ENCODE data around the gene WWTR1. TPM values are rescaled to one million over a fixed set of nuclear protein-coding genes. Genes with fewer than 3 reads are reported as not detected.
A peak's percentile ranks its signal among the peaks of the same experiment; 100 is the strongest.

WWTR1 gene
- total and polyA plus RNA-seq, 2 experiments from 2014 or later, result 25.1 to 26.2 TPM

DNA sequence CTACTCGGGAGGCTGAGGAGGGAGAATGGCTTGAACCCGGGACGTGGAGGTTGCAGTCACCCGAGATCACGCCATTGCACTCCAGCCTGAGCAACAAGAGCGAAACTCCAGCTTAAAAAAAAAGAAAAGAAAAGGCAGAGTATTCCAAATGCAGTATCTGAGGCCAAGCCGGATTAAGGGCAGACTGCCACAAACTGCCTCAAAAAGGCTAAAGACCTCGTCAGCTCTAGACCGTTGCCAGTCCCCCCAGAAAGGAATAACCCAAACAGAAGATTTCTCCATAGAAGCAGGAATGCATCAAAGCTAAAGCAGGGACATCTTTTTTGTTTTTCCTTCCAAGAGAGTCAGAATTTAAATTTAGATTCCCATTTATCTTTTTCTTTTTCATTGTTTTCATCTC, 110.4 kb downstream of the WWTR1 start:
- Mint-ChIP-seq H3K4me1 (peaks cover 20% of the 10 kb centered on the region), H3K27ac (no peak overlapping the region), H3K36me3 (ENCODE audit: low read depth) (peaks cover 3% of the 10 kb centered on the region; the same call in 2 of the 3 replicates), H3K27me3 (ENCODE audit: insufficient read depth, low read depth, poor library complexity) (peaks cover 3% of the 10 kb centered on the region), H3K9me3 (no peaks in the 10 kb centered on the region), H3K4me3 (no peak overlapping the region)
- Histone ChIP-seq H3K4me2 (no peak overlapping the region), H3K27me3 (ENCODE audit: insufficient read depth) (no peaks in the 10 kb centered on the region), H3F3A (replicated peaks; ENCODE audit: low read depth) (no peaks in the 10 kb centered on the region), H3K4me3 (no peak overlapping the region), H3K79me2 (replicated peaks; ENCODE audit: insufficient read depth) (peaks cover 7% of the 10 kb centered on the region; the same call in 1 of the 2 replicates), H2AFZ (no peak overlapping the region), H3K4me1 (ENCODE audit: insufficient read depth) (peaks cover 16% of the 10 kb centered on the region; the same call in 1 of the 2 replicates), H3K36me3 (ENCODE audit: insufficient read depth) (no peaks in the 10 kb centered on the region), H3K27ac (ENCODE audit: low read depth) (0 out of 2 replicates have a peak overlapping the region, but pooled peaks have one; percentile 74), H4K20me1 (replicated peaks; ENCODE audit: insufficient read depth) (no peaks in the 10 kb centered on the region), H3K9me2 (ENCODE audit: insufficient read depth) (no peaks in the 10 kb centered on the region; the same call in 1 of the 2 replicates)
- ATAC-seq, result no peak
- TF ChIP-seq EZH2 (IDR thresholded peaks at IDR 0.05; ENCODE audit: low read depth, unreplicated experiment) (no peak), ZNF114 (CRISPR knock-in tag; IDR thresholded peaks at IDR 0.05) (no peak), NANOG (IDR thresholded peaks at IDR 0.05; ENCODE audit: borderline replicate concordance) (no peak), POLR2AphosphoS5 (IDR thresholded peaks at IDR 0.05; ENCODE audit: low read depth) (no peak), ZNF331 (CRISPR knock-in tag; IDR thresholded peaks at IDR 0.05; ENCODE audit: low read depth) (no peak), CREB1 (CRISPR knock-in tag; IDR thresholded peaks at IDR 0.05; ENCODE audit: low read depth) (no peak), STAT1 (IDR thresholded peaks at IDR 0.05; ENCODE audit: unreplicated experiment) (no peak), REST (IDR thresholded peaks at IDR 0.05; ENCODE audit: unreplicated experiment) (no peak), EZH2phosphoT487 (IDR thresholded peaks at IDR 0.05; ENCODE audit: unreplicated experiment) (no peak), ETS1 (IDR thresholded peaks at IDR 0.05) (no peak), CTCF (conservative IDR thresholded peaks at IDR 0.05; ENCODE audit: low read depth in 2 of 2) (no peak), JUNB (IDR thresholded peaks at IDR 0.05; ENCODE audit: unreplicated experiment) (no peak)
- TF ChIP-seq, protein P1, sequence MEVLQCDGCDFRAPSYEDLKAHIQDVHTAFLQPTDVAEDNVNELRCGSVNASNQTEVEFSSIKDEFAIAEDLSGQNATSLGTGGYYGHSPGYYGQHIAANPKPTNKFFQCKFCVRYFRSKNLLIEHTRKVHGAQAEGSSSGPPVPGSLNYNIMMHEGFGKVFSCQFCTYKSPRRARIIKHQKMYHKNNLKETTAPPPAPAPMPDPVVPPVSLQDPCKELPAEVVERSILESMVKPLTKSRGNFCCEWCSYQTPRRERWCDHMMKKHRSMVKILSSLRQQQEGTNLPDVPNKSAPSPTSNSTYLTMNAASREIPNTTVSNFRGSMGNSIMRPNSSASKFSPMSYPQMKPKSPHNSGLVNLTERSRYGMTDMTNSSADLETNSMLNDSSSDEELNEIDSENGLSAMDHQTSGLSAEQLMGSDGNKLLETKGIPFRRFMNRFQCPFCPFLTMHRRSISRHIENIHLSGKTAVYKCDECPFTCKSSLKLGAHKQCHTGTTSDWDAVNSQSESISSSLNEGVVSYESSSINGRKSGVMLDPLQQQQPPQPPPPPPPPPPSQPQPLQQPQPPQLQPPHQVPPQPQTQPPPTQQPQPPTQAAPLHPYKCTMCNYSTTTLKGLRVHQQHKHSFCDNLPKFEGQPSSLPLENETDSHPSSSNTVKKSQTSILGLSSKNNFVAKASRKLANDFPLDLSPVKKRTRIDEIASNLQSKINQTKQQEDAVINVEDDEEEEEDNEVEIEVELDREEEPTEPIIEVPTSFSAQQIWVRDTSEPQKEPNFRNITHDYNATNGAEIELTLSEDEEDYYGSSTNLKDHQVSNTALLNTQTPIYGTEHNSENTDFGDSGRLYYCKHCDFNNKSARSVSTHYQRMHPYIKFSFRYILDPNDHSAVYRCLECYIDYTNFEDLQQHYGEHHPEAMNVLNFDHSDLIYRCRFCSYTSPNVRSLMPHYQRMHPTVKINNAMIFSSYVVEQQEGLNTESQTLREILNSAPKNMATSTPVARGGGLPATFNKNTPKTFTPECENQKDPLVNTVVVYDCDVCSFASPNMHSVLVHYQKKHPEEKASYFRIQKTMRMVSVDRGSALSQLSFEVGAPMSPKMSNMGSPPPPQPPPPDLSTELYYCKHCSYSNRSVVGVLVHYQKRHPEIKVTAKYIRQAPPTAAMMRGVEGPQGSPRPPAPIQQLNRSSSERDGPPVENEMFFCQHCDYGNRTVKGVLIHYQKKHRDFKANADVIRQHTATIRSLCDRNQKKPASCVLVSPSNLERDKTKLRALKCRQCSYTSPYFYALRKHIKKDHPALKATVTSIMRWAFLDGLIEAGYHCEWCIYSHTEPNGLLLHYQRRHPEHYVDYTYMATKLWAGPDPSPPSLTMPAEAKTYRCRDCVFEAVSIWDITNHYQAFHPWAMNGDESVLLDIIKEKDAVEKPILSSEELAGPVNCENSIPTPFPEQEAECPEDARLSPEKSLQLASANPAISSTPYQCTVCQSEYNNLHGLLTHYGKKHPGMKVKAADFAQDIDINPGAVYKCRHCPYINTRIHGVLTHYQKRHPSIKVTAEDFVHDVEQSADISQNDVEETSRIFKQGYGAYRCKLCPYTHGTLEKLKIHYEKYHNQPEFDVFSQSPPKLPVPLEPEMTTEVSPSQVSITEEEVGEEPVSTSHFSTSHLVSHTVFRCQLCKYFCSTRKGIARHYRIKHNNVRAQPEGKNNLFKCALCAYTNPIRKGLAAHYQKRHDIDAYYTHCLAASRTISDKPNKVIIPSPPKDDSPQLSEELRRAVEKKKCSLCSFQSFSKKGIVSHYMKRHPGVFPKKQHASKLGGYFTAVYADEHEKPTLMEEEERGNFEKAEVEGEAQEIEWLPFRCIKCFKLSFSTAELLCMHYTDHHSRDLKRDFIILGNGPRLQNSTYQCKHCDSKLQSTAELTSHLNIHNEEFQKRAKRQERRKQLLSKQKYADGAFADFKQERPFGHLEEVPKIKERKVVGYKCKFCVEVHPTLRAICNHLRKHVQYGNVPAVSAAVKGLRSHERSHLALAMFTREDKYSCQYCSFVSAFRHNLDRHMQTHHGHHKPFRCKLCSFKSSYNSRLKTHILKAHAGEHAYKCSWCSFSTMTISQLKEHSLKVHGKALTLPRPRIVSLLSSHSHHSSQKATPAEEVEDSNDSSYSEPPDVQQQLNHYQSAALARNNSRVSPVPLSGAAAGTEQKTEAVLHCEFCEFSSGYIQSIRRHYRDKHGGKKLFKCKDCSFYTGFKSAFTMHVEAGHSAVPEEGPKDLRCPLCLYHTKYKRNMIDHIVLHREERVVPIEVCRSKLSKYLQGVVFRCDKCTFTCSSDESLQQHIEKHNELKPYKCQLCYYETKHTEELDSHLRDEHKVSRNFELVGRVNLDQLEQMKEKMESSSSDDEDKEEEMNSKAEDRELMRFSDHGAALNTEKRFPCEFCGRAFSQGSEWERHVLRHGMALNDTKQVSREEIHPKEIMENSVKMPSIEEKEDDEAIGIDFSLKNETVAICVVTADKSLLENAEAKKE (CRISPR knock-in tag; IDR thresholded peaks at IDR 0.05), result no peak
- no peak for DNase-seq (ENCODE audit: low spot score)

Measured in GM23338 (cell line).